Measurements from ENCODE around the gene CASP1. TPM values are rescaled to one million over a fixed set of nuclear protein-coding genes. Genes with fewer than 3 reads are reported as not detected.
"Not testable (repeated sequence)": the region's sequence is repeated elsewhere in the genome, so short reads cannot be mapped to it uniquely, and the experiment has no call there.

Gene CASP1
- total RNA-seq, 2 experiments from 2014 or later: 101 to 106 TPM

DNA sequence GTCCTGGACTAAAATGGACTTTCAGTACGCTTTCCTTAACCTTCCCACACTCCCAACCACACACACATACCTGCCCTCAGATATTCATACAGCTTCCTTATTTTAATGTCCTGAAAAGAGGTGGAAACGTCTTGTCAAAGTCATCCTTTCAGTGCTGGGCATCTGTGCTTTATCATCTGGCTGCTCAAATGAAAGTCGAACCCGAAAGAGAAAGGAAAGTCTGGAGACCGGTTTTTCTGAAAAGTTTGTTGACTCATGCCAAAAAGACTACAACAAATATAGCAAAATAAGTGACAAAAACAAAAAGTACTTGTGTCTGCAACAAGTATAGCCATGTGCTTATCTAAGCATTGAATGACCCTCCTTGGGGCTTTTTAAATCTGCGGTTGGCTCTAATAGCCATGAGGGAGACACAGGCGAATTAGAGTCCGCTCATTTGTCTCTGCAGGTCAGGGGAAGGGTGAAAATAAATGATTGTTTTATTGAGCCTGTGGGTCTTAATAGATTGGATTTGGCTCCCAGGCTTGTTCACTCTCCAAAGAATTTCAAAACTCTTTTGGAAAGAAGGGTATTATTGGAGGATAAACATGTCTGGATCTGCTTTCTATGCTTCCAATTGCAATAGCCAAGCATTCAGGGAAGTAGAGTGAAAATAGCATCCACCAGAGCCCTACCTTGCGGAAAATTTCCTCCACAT, 28.4 kb upstream of the CASP1 start:
- H3K9me3 Mint-ChIP-seq; DNase-seq; CTCF ChIA-PET; H3K36me3 Mint-ChIP-seq (ENCODE audit: low read depth); POLR2A ChIA-PET; H3K4me1 Mint-ChIP-seq; H3K27ac Mint-ChIP-seq; H3K4me3 Mint-ChIP-seq: not testable (repeated sequence)
- H3K27me3 Mint-ChIP-seq: peaks cover 11% of the 10 kb centered on the region

GRCh38 chr11:105057432-105057831, 22.5 kb upstream of the CASP1 start:
- no peaks in the 10 kb centered on the region for H3K9me3 Mint-ChIP-seq

GRCh38 chr11:105056446-105056845, 21.5 kb upstream of the CASP1 start:
- Mint-ChIP-seq H3K4me3 (no peak overlapping the region), H3K27ac (no peak overlapping the region), H3K36me3 (ENCODE audit: low read depth) (peaks cover 1% of the 10 kb centered on the region), H3K9me3 (no peaks in the 10 kb centered on the region), H3K4me1 (no peaks in the 10 kb centered on the region), H3K27me3 (peaks cover 3% of the 10 kb centered on the region)
- CTCF ChIA-PET: no interaction called here
- DNase-seq: no peak
- POLR2A ChIA-PET: no interaction called here

More at GRCh38 chr11:105057432-105057831, 22.5 kb upstream of the CASP1 start:
- Mint-ChIP-seq H3K4me1 (no peaks in the 10 kb centered on the region), H3K36me3 (ENCODE audit: low read depth) (peaks cover 1% of the 10 kb centered on the region), H3K27me3 (peaks cover 5% of the 10 kb centered on the region), H3K4me3 (no peak overlapping the region), H3K27ac (no peak overlapping the region)
- POLR2A ChIA-PET: no interaction called here
- CTCF ChIA-PET: no interaction called here
- DNase-seq: no peak

DNA sequence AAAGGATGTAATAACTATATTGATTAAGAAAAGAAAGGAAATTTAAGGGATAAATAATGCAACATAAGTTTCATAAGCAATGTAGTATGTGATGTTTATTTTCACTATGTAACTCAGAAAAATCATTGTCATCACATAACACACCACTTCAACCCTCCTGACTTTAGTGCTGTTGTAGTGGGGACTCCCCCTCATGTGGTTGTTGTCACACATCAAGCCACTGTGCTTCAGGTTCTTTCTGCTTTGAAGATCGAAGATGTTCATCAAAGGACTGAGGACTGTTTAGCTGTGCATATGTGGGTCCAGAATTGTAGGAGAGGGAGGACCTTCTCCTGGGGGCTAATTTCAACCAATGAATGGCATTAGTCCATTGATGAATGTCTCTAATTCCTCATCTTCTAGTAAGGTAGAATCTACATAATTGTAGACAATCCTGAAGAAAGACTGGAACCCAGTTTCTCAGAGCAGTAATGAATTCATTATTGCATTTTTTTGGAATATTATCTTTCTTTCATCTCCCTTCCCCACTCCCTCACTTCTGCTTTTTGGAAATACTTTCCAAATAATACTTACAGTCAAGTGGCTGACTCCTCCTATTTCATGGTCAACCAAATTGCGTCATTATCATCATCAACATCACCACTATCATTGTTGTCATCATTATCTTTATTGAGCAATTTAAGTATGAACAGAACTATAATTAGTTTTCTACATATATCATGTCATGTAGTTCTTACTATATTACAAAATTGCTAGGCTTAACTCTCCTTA, 20.0 kb upstream of the CASP1 start:
- H3K36me3 Mint-ChIP-seq (ENCODE audit: low read depth): no peaks in the 10 kb centered on the region
- CTCF ChIA-PET: interaction anchor here (0.6 to 0.7 kb wide), 2 partner anchors 524 to 550 kb away, joined by 3 to 6 read pairs; no protein-coding TSS in a partner anchor
- H3K9me3 Mint-ChIP-seq: no peaks in the 10 kb centered on the region
- H3K27ac Mint-ChIP-seq: no peak overlapping the region
- H3K4me3 Mint-ChIP-seq: no peak overlapping the region
- no peak for DNase-seq
- POLR2A ChIA-PET: no interaction called here
- H3K27me3 Mint-ChIP-seq: no peaks in the 10 kb centered on the region
- no peaks in the 10 kb centered on the region for H3K4me1 Mint-ChIP-seq

GRCh38 chr11:105052487-105052886, 17.5 kb upstream of the CASP1 start:
- no peak overlapping the region for H3K4me3 Mint-ChIP-seq
- no peak overlapping the region for H3K27ac Mint-ChIP-seq
- peaks cover under 1% of the 10 kb centered on the region for H3K9me3 Mint-ChIP-seq
- H3K27me3 Mint-ChIP-seq: no peaks in the 10 kb centered on the region
- ChIA-PET POLR2A (no interaction called here), CTCF (no interaction called here)
- H3K36me3 Mint-ChIP-seq (ENCODE audit: low read depth): no peaks in the 10 kb centered on the region
- DNase-seq: no peak
- H3K4me1 Mint-ChIP-seq: no peaks in the 10 kb centered on the region

DNA sequence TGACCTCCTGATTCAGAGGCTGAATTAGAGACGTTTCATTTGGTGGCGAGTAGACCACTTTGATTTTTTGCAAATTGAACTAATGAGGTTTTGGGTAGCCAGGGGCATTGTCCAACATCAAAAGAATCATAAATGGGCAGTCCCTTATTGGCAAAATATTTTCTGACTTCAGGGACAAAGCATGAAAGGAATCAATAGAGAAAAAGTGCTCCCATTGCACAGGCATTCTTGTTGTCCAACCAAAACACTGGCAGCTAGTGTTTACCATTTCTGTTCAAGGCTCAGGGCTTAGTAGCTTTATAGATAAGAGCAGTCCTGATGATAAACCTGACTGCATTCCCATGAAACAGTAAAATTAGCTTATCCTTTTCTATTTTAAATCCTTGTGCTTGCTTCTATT, 16.6 kb upstream of the CASP1 start:
- POLR2A ChIA-PET: no interaction called here

DNA sequence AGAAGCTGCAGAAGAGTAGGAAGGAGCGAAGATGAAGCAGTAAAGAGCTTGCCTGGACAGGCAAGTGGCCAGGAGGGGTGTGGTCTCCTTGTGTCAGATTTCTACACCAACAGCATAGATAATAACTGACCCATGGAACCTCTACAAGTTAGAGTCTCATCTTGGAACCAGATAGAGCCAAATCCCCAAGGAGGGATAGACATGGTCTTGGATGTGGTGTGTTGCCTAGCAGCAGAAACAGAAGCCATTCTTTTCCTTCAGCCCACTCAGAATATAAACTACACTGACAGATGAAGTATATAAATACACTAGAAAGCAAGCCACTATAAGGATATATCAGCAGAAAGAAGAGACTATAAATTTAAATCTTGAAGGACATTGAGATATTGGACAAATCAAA, 14.5 kb upstream of the CASP1 start:
- CTCF ChIA-PET: interaction anchor here (0.7 kb wide), 2 partner anchors 271 to 438 kb away, joined by 3 read pairs; no protein-coding TSS in a partner anchor

More for the DNA sequence above, 16.6 kb upstream of the CASP1 start:
- Mint-ChIP-seq H3K9me3 (peaks cover 2% of the 10 kb centered on the region), H3K4me1 (peaks cover 5% of the 10 kb centered on the region), H3K36me3 (ENCODE audit: low read depth) (no peaks in the 10 kb centered on the region), H3K4me3 (no peak overlapping the region), H3K27ac (no peak overlapping the region), H3K27me3 (no peaks in the 10 kb centered on the region)
- CTCF ChIA-PET: no interaction called here
- DNase-seq: no peak

DNA sequence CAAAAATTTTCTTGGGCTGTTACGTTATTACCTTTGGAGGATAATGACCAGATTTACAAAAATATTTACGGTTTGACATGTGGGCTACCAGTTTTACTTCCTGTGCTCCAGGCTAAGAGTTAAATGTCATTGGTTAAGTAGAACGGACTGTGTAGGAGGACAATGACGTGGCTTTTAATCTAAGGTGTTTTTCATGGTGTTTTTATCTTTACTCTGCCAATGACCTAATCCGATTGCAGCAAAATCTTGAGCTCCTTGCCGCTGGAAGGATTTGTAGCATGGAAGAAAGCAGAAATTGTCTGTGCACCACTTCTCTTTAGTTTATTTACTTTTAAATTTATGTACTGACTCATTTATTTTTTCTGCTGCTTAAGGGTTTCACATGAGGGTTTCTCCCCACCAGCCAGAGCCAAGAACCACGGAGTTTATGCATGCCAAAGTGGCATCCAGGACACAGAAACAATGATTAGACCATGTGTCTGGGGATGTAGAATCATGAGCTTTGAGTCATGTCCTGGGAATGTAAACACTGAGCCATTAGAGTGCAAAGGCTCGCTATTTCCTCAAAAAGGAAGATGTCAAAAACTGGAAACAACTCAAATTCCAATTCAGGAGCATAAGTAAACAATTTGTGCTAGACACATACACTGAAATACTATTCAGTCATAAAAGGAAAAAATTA, 12.1 kb upstream of the CASP1 start:
- no peak overlapping the region for H3K4me3 Mint-ChIP-seq
- peaks cover 36% of the 10 kb centered on the region for H3K4me1 Mint-ChIP-seq
- peaks cover 25% of the 10 kb centered on the region for H3K36me3 Mint-ChIP-seq (ENCODE audit: low read depth)
- H3K27ac Mint-ChIP-seq: no peak overlapping the region
- H3K9me3 Mint-ChIP-seq: peaks cover 2% of the 10 kb centered on the region
- CTCF ChIA-PET: no interaction called here
- H3K27me3 Mint-ChIP-seq: no peaks in the 10 kb centered on the region
- POLR2A ChIA-PET: no interaction called here
- no peak for DNase-seq

More for the DNA sequence above, 14.5 kb upstream of the CASP1 start:
- H3K27me3 Mint-ChIP-seq: no peaks in the 10 kb centered on the region
- peaks cover 4% of the 10 kb centered on the region for H3K36me3 Mint-ChIP-seq (ENCODE audit: low read depth)
- POLR2A ChIA-PET: no interaction called here
- peaks cover 15% of the 10 kb centered on the region for H3K4me1 Mint-ChIP-seq
- H3K27ac Mint-ChIP-seq: no peak overlapping the region
- peaks cover 2% of the 10 kb centered on the region for H3K9me3 Mint-ChIP-seq
- DNase-seq: no peak
- no peak overlapping the region for H3K4me3 Mint-ChIP-seq

DNA sequence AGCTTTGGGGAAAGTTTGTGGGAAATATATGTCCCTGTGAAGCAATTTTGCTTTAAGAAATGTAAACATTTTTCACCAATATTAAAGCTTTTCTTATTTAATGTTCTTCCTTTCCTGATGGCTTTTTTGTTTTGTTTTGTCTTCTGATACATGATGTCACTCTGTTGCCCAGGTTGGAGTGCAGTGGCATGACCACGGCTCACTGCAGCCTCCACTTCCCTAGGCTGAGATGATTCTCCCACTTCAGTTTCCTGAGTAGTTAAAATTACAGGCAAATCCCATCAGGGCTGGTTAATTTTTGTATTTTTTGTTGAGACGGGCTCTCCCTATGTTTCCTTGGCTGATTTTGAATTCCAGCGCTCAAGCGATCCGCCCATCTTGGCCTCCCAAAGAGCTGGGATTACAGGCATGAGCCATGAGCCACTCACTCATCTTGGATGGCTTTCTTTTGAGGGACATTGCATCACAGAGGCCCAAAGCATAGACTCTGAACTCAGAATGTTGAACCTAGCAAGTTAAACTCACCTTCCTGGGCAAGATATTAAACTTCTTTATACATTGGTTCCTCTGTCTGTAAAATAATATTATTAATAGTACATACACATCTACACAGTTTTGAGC, 10.8 kb upstream of the CASP1 start:
- DNase-seq: no peak
- Mint-ChIP-seq H3K9me3 (peaks cover 5% of the 10 kb centered on the region), H3K36me3 (ENCODE audit: low read depth) (peaks cover 36% of the 10 kb centered on the region), H3K4me3 (peak overlapping the region; percentile 87), H3K27me3 (no peaks in the 10 kb centered on the region), H3K27ac (peak overlapping the region; percentile 77), H3K4me1 (peaks cover 42% of the 10 kb centered on the region)
- ChIA-PET POLR2A (no interaction called here), CTCF (no interaction called here)

GRCh38 chr11:105044557-105045524, 9.9 kb upstream of the CASP1 start, which contains the start of gene CARD16:
TSS of gene CARD16 (minus strand) at chr11:105045335. CDS start at chr11:105045297, 38 bp downstream.
- H3K27me3 Mint-ChIP-seq, CTCF ChIA-PET, POLR2A ChIA-PET, H3K9me3 Mint-ChIP-seq: not testable (repeated sequence)
- peak; percentile 64 for DNase-seq
- Mint-ChIP-seq H3K4me1 (peaks cover 46% of the 10 kb centered on the region), H3K36me3 (ENCODE audit: low read depth) (peaks cover 45% of the 10 kb centered on the region), H3K27ac (peak within 1 kb of the TSS; percentile 92), H3K4me3 (peak within 1 kb of the TSS; percentile 87)

DNA sequence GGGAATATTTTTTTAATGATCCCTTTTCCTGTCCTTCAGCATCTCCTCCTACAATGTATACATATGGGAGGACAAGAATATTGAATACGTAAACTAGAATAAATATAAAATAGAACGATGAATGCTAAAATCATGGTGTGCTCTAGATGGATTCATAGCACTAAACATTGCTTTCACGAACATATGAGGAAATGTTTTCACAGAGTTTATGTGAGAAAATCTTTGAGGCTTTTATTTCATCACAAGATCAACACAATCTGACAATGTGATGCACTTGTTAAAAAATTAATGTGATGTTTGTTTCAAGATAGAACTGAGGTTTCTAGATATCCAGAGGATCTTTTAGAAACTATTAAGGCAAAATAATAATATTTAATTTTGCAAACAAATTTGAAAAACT, 7.2 kb upstream of the CASP1 start:
- peaks cover 49% of the 10 kb centered on the region for H3K4me1 Mint-ChIP-seq
- POLR2A ChIA-PET: no interaction called here
- H3K27me3 Mint-ChIP-seq: no peaks in the 10 kb centered on the region
- H3K9me3 Mint-ChIP-seq: peaks cover 12% of the 10 kb centered on the region
- peaks cover 70% of the 10 kb centered on the region for H3K36me3 Mint-ChIP-seq (ENCODE audit: low read depth)
- H3K27ac Mint-ChIP-seq: no peak overlapping the region
- CTCF ChIA-PET: no interaction called here
- DNase-seq: no peak
- H3K4me3 Mint-ChIP-seq: no peak overlapping the region

DNA sequence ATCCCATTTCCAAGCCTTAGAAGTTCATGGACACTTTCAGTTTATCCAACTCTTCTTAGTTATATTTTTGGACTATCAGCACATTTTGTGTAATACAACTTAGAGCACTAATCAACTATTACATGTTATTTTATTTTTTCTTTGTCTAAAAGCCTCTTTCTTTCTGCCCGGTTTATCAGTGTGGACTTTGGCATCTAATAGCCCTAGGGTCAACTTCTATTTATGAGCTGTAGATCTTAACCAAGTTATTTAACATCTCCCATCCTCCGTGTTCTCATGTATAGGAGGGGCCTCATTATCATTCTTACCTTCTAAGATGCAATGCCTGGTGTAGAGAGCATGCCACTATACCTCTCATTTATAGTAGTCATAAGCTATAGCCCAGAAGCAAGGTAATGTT, 5.8 kb upstream of the CASP1 start:
- ChIA-PET CTCF (no interaction called here), POLR2A (no interaction called here)
- H3K4me1 Mint-ChIP-seq: peaks cover 40% of the 10 kb centered on the region
- DNase-seq: no peak
- H3K4me3 Mint-ChIP-seq: no peak overlapping the region
- no peak overlapping the region for H3K27ac Mint-ChIP-seq
- H3K36me3 Mint-ChIP-seq (ENCODE audit: low read depth): peaks cover 76% of the 10 kb centered on the region
- no peaks in the 10 kb centered on the region for H3K27me3 Mint-ChIP-seq
- peaks cover 12% of the 10 kb centered on the region for H3K9me3 Mint-ChIP-seq
